SJCRH30 (cell line): ENCODE measurements around the gene TOM1. TPM values are rescaled to one million over a fixed set of nuclear protein-coding genes. Genes with fewer than 3 reads are reported as not detected.
"Not testable (repeated sequence)": the region's sequence is repeated elsewhere in the genome, so short reads cannot be mapped to it uniquely, and the experiment has no call there.

Experiments
- DNase-seq, 2 experiments: peaks; one replicate each; pipeline ENCODE4 v3.0.0-alpha.2; 2015 to 2020
- H3K27ac ChIP-seq: fragments of 250-450 bp; sonication (Bioruptor Pico); 2 replicates; pipeline ENCODE4 v1.5.1; 2020; ENCODE audit warnings: mild to moderate bottlenecking, moderate library complexity
- H3K27me3 ChIP-seq: fragments of 250-450 bp; sonication (Bioruptor Pico); 2 replicates; pipeline ENCODE4 v1.5.1; 2020; ENCODE audit warnings: mild to moderate bottlenecking, moderate library complexity
- H3K36me3 ChIP-seq: fragments of 250-450 bp; sonication (Bioruptor Pico); 2 replicates; pipeline ENCODE4 v1.5.1; 2020; ENCODE audit warnings: mild to moderate bottlenecking, moderate library complexity
- H3K4me1 ChIP-seq: fragments of 250-450 bp; sonication (Bioruptor Pico); 2 replicates; pipeline ENCODE4 v1.5.1; 2020; ENCODE audit warnings: mild to moderate bottlenecking, moderate library complexity
- H3K4me3 ChIP-seq: fragments of 250-450 bp; sonication (Bioruptor Pico); 2 replicates; pipeline ENCODE4 v1.5.1; 2020; ENCODE audit warnings: mild to moderate bottlenecking, moderate library complexity
- H3K9me3 ChIP-seq: fragments of 250-450 bp; sonication (Bioruptor Pico); replicated peaks from 2 replicates; pipeline ENCODE4 v1.5.1; 2020; ENCODE audit warnings: mild to moderate bottlenecking, moderate library complexity
- total RNA-seq: library from RNA; depleted of rRNA; stranded (reverse); fragments of >200 nt; shearing (Covaris generic); gene quantifications from 2 replicates; pipeline ENCODE4 v1.2.3, GENCODE V29; 2014; rRNA removed

TOM1 gene
- total RNA-seq, 1 experiment from 2014 or later: 19.8 TPM

GRCh38 chr22:35394810-35395563, 95.3 kb downstream of the TOM1 start:
- Histone ChIP-seq H3K27ac (no peak overlapping the region), H3K9me3 (no peaks in the 10 kb centered on the region), H3K4me1 (peaks cover 8% of the 10 kb centered on the region; the same call in 1 of the 2 replicates), H3K27me3 (no peaks in the 10 kb centered on the region), H3K36me3 (no peaks in the 10 kb centered on the region), H3K4me3 (no peak overlapping the region)
- no peak for DNase-seq

GRCh38 chr22:35396622-35397021, 96.9 kb downstream of the TOM1 start:
- not testable (repeated sequence) for H3K36me3 ChIP-seq, H3K27ac ChIP-seq, H3K9me3 ChIP-seq, DNase-seq, H3K4me3 ChIP-seq, H3K27me3 ChIP-seq
- H3K4me1 ChIP-seq: peaks cover 14% of the 10 kb centered on the region; the same call in 1 of the 2 replicates

- Histone ChIP-seq H3K4me1 (peaks cover 15% of the 10 kb centered on the region; the same call in 1 of the 2 replicates), H3K36me3 (no peaks in the 10 kb centered on the region), H3K9me3 (no peaks in the 10 kb centered on the region), H3K27ac (no peak overlapping the region; the same call in 1 of the 2 replicates), H3K4me3 (no peak overlapping the region; the same call in 1 of the 2 replicates), H3K27me3 (no peaks in the 10 kb centered on the region)
- DNase-seq: peak; percentile 52 to 69
Measured at GRCh38 chr22:35397095-35397904, 97.6 kb downstream of the TOM1 start.

Other genes starting within 250 kb of the TOM1 start
- gene ISX, start 233.7 kb upstream of the TOM1 start, total RNA-seq: not detected in 2 replicates
- gene HMGXB4, start 42.4 kb upstream of the TOM1 start, total RNA-seq: 36.2 and 43.4 TPM in 2 replicates
- 4.6 and 5.1 TPM in 2 replicates for gene HMOX1, start 81.2 kb downstream of the TOM1 start, total RNA-seq
- gene MCM5, start 100.2 kb downstream of the TOM1 start, total RNA-seq: 106 and 109 TPM in 2 replicates
- not detected in 2 replicates for gene RASD2, start 240.9 kb downstream of the TOM1 start, total RNA-seq